ENCODE data around the gene TCF25.

The TCF25 gene

GRCh38 chr16:89880477-89881367, 7.3 kb downstream of the TCF25 start:
- FAIRE-seq: no peak

- FAIRE-seq: no peak
Observed at GRCh38 chr16:89881368-89881730, 8.0 kb downstream of the TCF25 start.

- FAIRE-seq: no peak
Observed at GRCh38 chr16:89883346-89884040, 10.1 kb downstream of the TCF25 start.

- FAIRE-seq: no peak
Observed at GRCh38 chr16:89884041-89884421, 10.6 kb downstream of the TCF25 start.

GRCh38 chr16:89887243-89887642, 13.9 kb downstream of the TCF25 start:
- no peak for FAIRE-seq

GRCh38 chr16:89890200-89890599, 16.8 kb downstream of the TCF25 start:
- no peak for FAIRE-seq

GRCh38 chr16:89890886-89891657, 17.7 kb downstream of the TCF25 start:
- FAIRE-seq: no peak

GRCh38 chr16:89892055-89892630, 18.8 kb downstream of the TCF25 start:
- no peak for FAIRE-seq

GRCh38 chr16:89892635-89893034, 19.2 kb downstream of the TCF25 start:
- FAIRE-seq: no peak

- no peak for FAIRE-seq
Observed at GRCh38 chr16:89893642-89894548, 20.5 kb downstream of the TCF25 start.

- FAIRE-seq: no peak
Observed at GRCh38 chr16:89895482-89896250, 22.3 kb downstream of the TCF25 start.

GRCh38 chr16:89897204-89897603, 23.8 kb downstream of the TCF25 start:
- no peak for FAIRE-seq

- FAIRE-seq: no peak
Observed at GRCh38 chr16:89898201-89898967, 25.0 kb downstream of the TCF25 start.

- FAIRE-seq: no peak
Observed at GRCh38 chr16:89899879-89900481, 26.6 kb downstream of the TCF25 start.

GRCh38 chr16:89900885-89901284, 27.5 kb downstream of the TCF25 start:
- no peak for FAIRE-seq

- FAIRE-seq: no peak
Observed at GRCh38 chr16:89902980-89903379, 29.6 kb downstream of the TCF25 start.

- FAIRE-seq: no peak
Observed at GRCh38 chr16:89903908-89904515, 30.6 kb downstream of the TCF25 start.

GRCh38 chr16:89904606-89905510, 31.5 kb downstream of the TCF25 start:
- FAIRE-seq: no peak
